HepG2 (cell line): ENCODE data around the gene SGMS1. TPM values are rescaled to one million over a fixed set of nuclear protein-coding genes. Genes with fewer than 3 reads are reported as not detected.
A peak's percentile ranks its signal among the peaks of the same experiment; 100 is the strongest.

Experiments used
- FOXC1 ChIP-seq: sonication (generic); formaldehyde crosslinking; IDR thresholded peaks from 2 replicates; pipeline ENCODE4 v1.8.0; 2022; ENCODE audit warnings: mild to moderate bottlenecking, missing genetic modification reagents, borderline replicate concordance
- FOXO1 ChIP-seq: sonication (generic); formaldehyde crosslinking; IDR thresholded peaks from 2 replicates; pipeline ENCODE4 v1.4.0; 2020; ENCODE audit warnings: missing genetic modification reagents
- HOXA9 ChIP-seq: sonication (generic); formaldehyde crosslinking; IDR thresholded peaks from 2 replicates; pipeline ENCODE4 v1.8.1; 2022; ENCODE audit warnings: missing genetic modification reagents, mild to moderate bottlenecking, moderate library complexity, borderline replicate concordance
- KAT7 ChIP-seq: IDR thresholded peaks from 2 replicates; pipeline ENCODE4 v1.6.1; 2018; ENCODE audit warnings: borderline replicate concordance, missing compliant biosample characterization
- KLF12 ChIP-seq: sonication (generic); formaldehyde crosslinking; IDR thresholded peaks from 2 replicates; pipeline ENCODE4 v1.4.0; 2020; ENCODE audit warnings: missing genetic modification reagents, borderline replicate concordance
- KLF16 ChIP-seq, 2 experiments: sonication (generic) in 1 of 2; formaldehyde crosslinking in 1 of 2; IDR thresholded peaks; 2 replicates each; pipeline versions ENCODE4 v1.6.1 to v1.8.0; 2016 to 2023; ENCODE audit warnings: missing genetic modification reagents in 2 of 2, missing compliant biosample characterization in 1 of 2
- NAIF1 ChIP-seq: sonication (generic); formaldehyde crosslinking; IDR thresholded peaks from 2 replicates; pipeline ENCODE4 v1.5.0; 2020; ENCODE audit warnings: mild to moderate bottlenecking, missing genetic modification reagents, borderline replicate concordance
- RAD51 ChIP-seq: fragments of 450-650 bp; IDR thresholded peaks from 2 replicates; pipeline ENCODE4 v1.6.1; 2016; ENCODE audit warnings: borderline replicate concordance
- RBM22 ChIP-seq: fragments of 200-400 bp; formaldehyde crosslinking; optimal IDR thresholded peaks from 2 replicates; pipeline ENCODE3; 2017; ENCODE audit warnings: mild to moderate bottlenecking, low read length, moderate library complexity
- RORA ChIP-seq: sonication (generic); formaldehyde crosslinking; IDR thresholded peaks from 2 replicates; pipeline ENCODE4 v1.5.0; 2020; ENCODE audit warnings: mild to moderate bottlenecking, missing genetic modification reagents, moderate library complexity
- SOX5 ChIP-seq: IDR thresholded peaks from 2 replicates; pipeline ENCODE4 v1.6.1; 2016; ENCODE audit warnings: borderline replicate concordance
- ZBTB8A ChIP-seq: sonication (generic); formaldehyde crosslinking; IDR thresholded peaks from 2 replicates; pipeline ENCODE4 v1.4.0; 2020; ENCODE audit warnings: mild to moderate bottlenecking, low read depth, missing genetic modification reagents, borderline replicate concordance
- ZMAT5 ChIP-seq: sonication (generic); formaldehyde crosslinking; IDR thresholded peaks from 2 replicates; pipeline ENCODE4 v1.5.0; 2020; ENCODE audit warnings: mild to moderate bottlenecking, low read depth, missing genetic modification reagents, borderline replicate concordance
- ZNF180 ChIP-seq: sonication (generic); formaldehyde crosslinking; IDR thresholded peaks from 2 replicates; pipeline ENCODE4 v1.4.0; 2020; ENCODE audit warnings: low read depth, missing genetic modification reagents, borderline replicate concordance
- ZNF44 ChIP-seq: sonication (generic); formaldehyde crosslinking; IDR thresholded peaks from 2 replicates; pipeline ENCODE4 v1.5.1; 2020; ENCODE audit warnings: mild to moderate bottlenecking, missing genetic modification reagents
- ZNF446 ChIP-seq: sonication (generic); formaldehyde crosslinking; IDR thresholded peaks from 2 replicates; pipeline ENCODE4 v1.5.0; 2020; ENCODE audit warnings: mild to moderate bottlenecking, missing genetic modification reagents
- ZNF609 ChIP-seq: sonication (generic); formaldehyde crosslinking; IDR thresholded peaks from 2 replicates; pipeline ENCODE4 v1.4.0; 2020; ENCODE audit warnings: mild to moderate bottlenecking, missing genetic modification reagents, borderline replicate concordance
- ZNF768 ChIP-seq: sonication (generic); formaldehyde crosslinking; IDR thresholded peaks from 2 replicates; pipeline ENCODE4 v1.4.0; 2020; ENCODE audit warnings: missing genetic modification reagents
- ZNF788 ChIP-seq: sonication (generic); formaldehyde crosslinking; IDR thresholded peaks from 2 replicates; pipeline ENCODE4 v1.5.0; 2020; ENCODE audit warnings: mild to moderate bottlenecking, missing genetic modification reagents, borderline replicate concordance
- polyA plus RNA-seq, 8 experiments: library from polyadenylated mRNA; depleted of rRNA in 3 of 8; stranded (reverse) in 7 of 8; unstranded in 1 of 8; fragments of >200 nt; fragmentation: Illumina TruSeq in 4 of 8; extraction: Trizol in 4 of 8; gene quantifications; 2 replicates each; pipeline versions ENCODE4 v1.2.1 to v1.2.3, GENCODE V29; 2011 to 2016; ENCODE audit warnings: low read depth in 4 of 8, missing spikeins in 1 of 8, mixed read lengths in 1 of 8; ENCODE audit not compliant: insufficient read depth in 1 of 8
- total RNA-seq, 5 experiments: library from RNA; depleted of rRNA; stranded (reverse); fragments of >200 nt; fragmentation: Illumina TruSeq; extraction: Trizol; gene quantifications; 2 replicates each; pipeline ENCODE4 v1.2.3, GENCODE V29; 2016; ENCODE audit warnings: low read depth in 1 of 5
- TF ChIP-seq, protein P1 (sequence below): sonication (generic); formaldehyde crosslinking; IDR thresholded peaks from 2 replicates; pipeline ENCODE4 v1.5.1; 2020; ENCODE audit warnings: mild to moderate bottlenecking, missing genetic modification reagents, moderate library complexity

Gene SGMS1
- total and polyA plus RNA-seq, 2 of the 13 experiments (the other 11 are each of a cell fraction or from before 2014, with no cell fraction given), result 6.5 to 15.1 TPM

DNA sequence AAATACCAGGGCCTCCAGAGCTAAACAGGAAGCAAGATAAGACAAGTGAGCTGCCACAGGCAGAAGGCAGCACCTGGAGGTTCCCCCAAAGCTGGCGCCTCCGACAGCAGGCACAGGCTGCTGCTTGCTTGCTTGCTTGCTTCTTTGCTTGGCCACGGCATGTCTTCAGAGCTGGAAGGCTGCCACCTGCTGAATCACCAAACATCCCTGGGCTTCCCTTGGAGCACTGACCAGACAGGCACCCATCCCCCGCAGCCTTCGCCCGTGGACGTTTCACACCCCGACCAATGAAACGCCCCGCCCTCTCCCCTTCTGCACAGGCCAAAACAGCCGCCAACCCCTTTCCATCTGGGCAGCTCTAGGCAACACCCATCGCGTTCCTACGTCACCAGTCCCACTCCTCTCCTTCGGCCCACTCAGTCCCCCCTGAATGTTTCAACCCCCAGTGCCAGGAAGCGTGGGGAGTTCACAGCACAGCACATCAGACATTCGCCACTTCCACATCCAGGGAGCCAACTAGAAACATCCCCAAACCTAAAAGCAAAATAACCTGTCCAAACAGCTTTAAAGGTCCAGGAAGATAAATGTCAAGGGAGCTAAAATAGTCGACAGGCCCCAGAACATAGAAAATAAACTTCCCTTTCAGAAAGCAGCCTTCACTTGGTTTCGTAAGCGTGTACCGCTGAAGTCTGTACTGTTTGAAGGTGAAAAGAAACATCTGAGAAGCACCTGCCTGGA lies 1.6 kb downstream of the SGMS1 start (continued):
- TF ChIP-seq ZNF180 (CRISPR knock-in tag) (no peak), ZNF609 (CRISPR knock-in tag) (peak; percentile 38; the same call in 1 of the 2 replicates), RAD51 (no peak), RORA (CRISPR knock-in tag) (no peak), ZNF788 (CRISPR knock-in tag) (peak; percentile 60; the same call in 1 of the 2 replicates), KAT7 (peak; percentile 62; the same call in 1 of the 2 replicates), ZBTB8A (CRISPR knock-in tag) (no peak; the same call in 1 of the 2 replicates), FOXO1 (CRISPR knock-in tag) (no peak), ZMAT5 (CRISPR knock-in tag) (no peak), HOXA9 (CRISPR knock-in tag) (no peak), ZNF446 (CRISPR knock-in tag) (no peak), NAIF1 (0 out of 2 replicates have a peak, but pooled peaks have one; percentile 25), KLF12 (0 out of 2 replicates have a peak, but pooled peaks have one; percentile 48), SOX5 (CRISPR knock-in tag) (peak; percentile 25; the same call in 1 of the 2 replicates), ZNF44 (no peak), KLF16 (CRISPR knock-in tag; IDR thresholded peaks at IDR 0.05) (no peak), ZNF768 (peak; percentile 39; the same call in 1 of the 2 replicates), RBM22 (no peak), FOXC1 (CRISPR knock-in tag) (peak; percentile 70; the same call in 1 of the 2 replicates)
- TF ChIP-seq, protein P1, sequence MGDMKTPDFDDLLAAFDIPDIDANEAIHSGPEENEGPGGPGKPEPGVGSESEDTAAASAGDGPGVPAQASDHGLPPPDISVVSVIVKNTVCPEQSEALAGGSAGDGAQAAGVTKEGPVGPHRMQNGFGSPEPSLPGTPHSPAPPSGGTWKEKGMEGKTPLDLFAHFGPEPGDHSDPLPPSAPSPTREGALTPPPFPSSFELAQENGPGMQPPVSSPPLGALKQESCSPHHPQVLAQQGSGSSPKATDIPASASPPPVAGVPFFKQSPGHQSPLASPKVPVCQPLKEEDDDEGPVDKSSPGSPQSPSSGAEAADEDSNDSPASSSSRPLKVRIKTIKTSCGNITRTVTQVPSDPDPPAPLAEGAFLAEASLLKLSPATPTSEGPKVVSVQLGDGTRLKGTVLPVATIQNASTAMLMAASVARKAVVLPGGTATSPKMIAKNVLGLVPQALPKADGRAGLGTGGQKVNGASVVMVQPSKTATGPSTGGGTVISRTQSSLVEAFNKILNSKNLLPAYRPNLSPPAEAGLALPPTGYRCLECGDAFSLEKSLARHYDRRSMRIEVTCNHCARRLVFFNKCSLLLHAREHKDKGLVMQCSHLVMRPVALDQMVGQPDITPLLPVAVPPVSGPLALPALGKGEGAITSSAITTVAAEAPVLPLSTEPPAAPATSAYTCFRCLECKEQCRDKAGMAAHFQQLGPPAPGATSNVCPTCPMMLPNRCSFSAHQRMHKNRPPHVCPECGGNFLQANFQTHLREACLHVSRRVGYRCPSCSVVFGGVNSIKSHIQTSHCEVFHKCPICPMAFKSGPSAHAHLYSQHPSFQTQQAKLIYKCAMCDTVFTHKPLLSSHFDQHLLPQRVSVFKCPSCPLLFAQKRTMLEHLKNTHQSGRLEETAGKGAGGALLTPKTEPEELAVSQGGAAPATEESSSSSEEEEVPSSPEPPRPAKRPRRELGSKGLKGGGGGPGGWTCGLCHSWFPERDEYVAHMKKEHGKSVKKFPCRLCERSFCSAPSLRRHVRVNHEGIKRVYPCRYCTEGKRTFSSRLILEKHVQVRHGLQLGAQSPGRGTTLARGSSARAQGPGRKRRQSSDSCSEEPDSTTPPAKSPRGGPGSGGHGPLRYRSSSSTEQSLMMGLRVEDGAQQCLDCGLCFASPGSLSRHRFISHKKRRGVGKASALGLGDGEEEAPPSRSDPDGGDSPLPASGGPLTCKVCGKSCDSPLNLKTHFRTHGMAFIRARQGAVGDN (CRISPR knock-in tag), result peak; percentile 70
